ENCODE measurements around the gene PKD2L2.

DNA sequence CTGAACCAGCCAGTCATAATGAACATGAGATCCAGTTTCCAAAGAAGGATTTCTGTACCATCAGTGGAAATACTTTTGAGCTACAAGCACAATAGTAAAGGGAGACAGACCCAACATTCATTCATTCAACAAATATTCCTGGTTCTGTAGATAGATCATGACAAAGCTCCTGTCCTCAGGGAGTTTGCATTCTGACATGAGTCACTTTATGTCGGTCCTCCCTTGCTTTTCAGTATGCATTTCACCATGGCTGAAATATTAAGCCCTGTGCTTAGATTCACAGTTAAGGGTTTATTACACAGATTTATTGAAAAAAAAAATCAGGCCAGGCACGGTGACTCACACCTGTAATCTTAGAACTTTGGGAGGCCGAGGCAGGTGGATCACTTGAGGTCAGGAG, 27.0 kb upstream of the PKD2L2 start:
- TF ChIP-seq, protein P1, sequence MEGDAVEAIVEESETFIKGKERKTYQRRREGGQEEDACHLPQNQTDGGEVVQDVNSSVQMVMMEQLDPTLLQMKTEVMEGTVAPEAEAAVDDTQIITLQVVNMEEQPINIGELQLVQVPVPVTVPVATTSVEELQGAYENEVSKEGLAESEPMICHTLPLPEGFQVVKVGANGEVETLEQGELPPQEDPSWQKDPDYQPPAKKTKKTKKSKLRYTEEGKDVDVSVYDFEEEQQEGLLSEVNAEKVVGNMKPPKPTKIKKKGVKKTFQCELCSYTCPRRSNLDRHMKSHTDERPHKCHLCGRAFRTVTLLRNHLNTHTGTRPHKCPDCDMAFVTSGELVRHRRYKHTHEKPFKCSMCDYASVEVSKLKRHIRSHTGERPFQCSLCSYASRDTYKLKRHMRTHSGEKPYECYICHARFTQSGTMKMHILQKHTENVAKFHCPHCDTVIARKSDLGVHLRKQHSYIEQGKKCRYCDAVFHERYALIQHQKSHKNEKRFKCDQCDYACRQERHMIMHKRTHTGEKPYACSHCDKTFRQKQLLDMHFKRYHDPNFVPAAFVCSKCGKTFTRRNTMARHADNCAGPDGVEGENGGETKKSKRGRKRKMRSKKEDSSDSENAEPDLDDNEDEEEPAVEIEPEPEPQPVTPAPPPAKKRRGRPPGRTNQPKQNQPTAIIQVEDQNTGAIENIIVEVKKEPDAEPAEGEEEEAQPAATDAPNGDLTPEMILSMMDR (IDR thresholded peaks at IDR 0.05; ENCODE audit: poor library complexity, severe bottlenecking), result no peak
- no peak for TF ChIP-seq EP300 (conservative IDR thresholded peaks at IDR 0.05; ENCODE audit: poor library complexity, severe bottlenecking)
- TF ChIP-seq SMC3 (conservative IDR thresholded peaks at IDR 0.05; ENCODE audit: poor library complexity), result no peak
- TF ChIP-seq, protein P2, sequence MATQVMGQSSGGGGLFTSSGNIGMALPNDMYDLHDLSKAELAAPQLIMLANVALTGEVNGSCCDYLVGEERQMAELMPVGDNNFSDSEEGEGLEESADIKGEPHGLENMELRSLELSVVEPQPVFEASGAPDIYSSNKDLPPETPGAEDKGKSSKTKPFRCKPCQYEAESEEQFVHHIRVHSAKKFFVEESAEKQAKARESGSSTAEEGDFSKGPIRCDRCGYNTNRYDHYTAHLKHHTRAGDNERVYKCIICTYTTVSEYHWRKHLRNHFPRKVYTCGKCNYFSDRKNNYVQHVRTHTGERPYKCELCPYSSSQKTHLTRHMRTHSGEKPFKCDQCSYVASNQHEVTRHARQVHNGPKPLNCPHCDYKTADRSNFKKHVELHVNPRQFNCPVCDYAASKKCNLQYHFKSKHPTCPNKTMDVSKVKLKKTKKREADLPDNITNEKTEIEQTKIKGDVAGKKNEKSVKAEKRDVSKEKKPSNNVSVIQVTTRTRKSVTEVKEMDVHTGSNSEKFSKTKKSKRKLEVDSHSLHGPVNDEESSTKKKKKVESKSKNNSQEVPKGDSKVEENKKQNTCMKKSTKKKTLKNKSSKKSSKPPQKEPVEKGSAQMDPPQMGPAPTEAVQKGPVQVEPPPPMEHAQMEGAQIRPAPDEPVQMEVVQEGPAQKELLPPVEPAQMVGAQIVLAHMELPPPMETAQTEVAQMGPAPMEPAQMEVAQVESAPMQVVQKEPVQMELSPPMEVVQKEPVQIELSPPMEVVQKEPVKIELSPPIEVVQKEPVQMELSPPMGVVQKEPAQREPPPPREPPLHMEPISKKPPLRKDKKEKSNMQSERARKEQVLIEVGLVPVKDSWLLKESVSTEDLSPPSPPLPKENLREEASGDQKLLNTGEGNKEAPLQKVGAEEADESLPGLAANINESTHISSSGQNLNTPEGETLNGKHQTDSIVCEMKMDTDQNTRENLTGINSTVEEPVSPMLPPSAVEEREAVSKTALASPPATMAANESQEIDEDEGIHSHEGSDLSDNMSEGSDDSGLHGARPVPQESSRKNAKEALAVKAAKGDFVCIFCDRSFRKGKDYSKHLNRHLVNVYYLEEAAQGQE (IDR thresholded peaks at IDR 0.05; ENCODE audit: borderline replicate concordance), result no peak
- no peak for TF ChIP-seq EZH2 (IDR thresholded peaks at IDR 0.05; ENCODE audit: borderline replicate concordance, insufficient read depth, low read length, poor library complexity, severe bottlenecking)
- TF ChIP-seq TAF1 (IDR thresholded peaks at IDR 0.05; ENCODE audit: low read depth), result no peak
- no peak for TF ChIP-seq RAD21 (conservative IDR thresholded peaks at IDR 0.05)
- TF ChIP-seq POLR2AphosphoS5 (IDR thresholded peaks at IDR 0.05), result no peak
- no peak for TF ChIP-seq MXI1 (conservative IDR thresholded peaks at IDR 0.05; ENCODE audit: poor library complexity, severe bottlenecking)

All from neural cell (in vitro differentiated cells).